Measurements from ENCODE around the gene SEC14L6.

The SEC14L6 gene

GRCh38 chr22:30531651-30532608, 14.6 kb downstream of the SEC14L6 start:
- DNase-seq, result no peak

- DNase-seq, result no peak
Measured at GRCh38 chr22:30526656-30527055, 19.9 kb downstream of the SEC14L6 start.

- no peak for DNase-seq
Measured at GRCh38 chr22:30523646-30524489, 22.7 kb downstream of the SEC14L6 start.

- no peak for DNase-seq
Measured at GRCh38 chr22:30521368-30522156, 25.0 kb downstream of the SEC14L6 start.

- no peak for DNase-seq
Measured at GRCh38 chr22:30519842-30520425, 26.6 kb downstream of the SEC14L6 start.

GRCh38 chr22:30516731-30517130, 29.8 kb downstream of the SEC14L6 start:
- DNase-seq, result no peak

- DNase-seq, result no peak
Measured at GRCh38 chr22:30516273-30516672, 30.3 kb downstream of the SEC14L6 start.

- DNase-seq, result no peak
Measured at GRCh38 chr22:30514252-30514651, 32.3 kb downstream of the SEC14L6 start.

GRCh38 chr22:30513462-30513861, 33.1 kb downstream of the SEC14L6 start:
- no peak for DNase-seq

- no peak for DNase-seq
Measured at GRCh38 chr22:30511911-30512310, 34.6 kb downstream of the SEC14L6 start.

GRCh38 chr22:30511109-30511508, 35.4 kb downstream of the SEC14L6 start:
- no peak for DNase-seq

- DNase-seq, result no peak
Measured at GRCh38 chr22:30508216-30508615, 38.3 kb downstream of the SEC14L6 start.

- no peak for DNase-seq
Measured at GRCh38 chr22:30507670-30508069, 38.9 kb downstream of the SEC14L6 start.

- no peak for DNase-seq
Measured at GRCh38 chr22:30506507-30506968, 40.0 kb downstream of the SEC14L6 start.

- DNase-seq, result no peak
Measured at GRCh38 chr22:30503551-30503950, 43.0 kb downstream of the SEC14L6 start.

GRCh38 chr22:30502911-30503310, 43.6 kb downstream of the SEC14L6 start:
- no peak for DNase-seq

- DNase-seq, result no peak
Measured at GRCh38 chr22:30502153-30502552, 44.4 kb downstream of the SEC14L6 start.

GRCh38 chr22:30500628-30501027, 45.9 kb downstream of the SEC14L6 start:
- no peak for DNase-seq

- DNase-seq, result no peak
Measured at GRCh38 chr22:30497466-30498150, 48.9 kb downstream of the SEC14L6 start.

- DNase-seq, result no peak
Measured at GRCh38 chr22:30495041-30495784, 51.3 kb downstream of the SEC14L6 start.

GRCh38 chr22:30492144-30492543, 54.4 kb downstream of the SEC14L6 start:
- DNase-seq, result no peak

Data from midbrain (tissue), 1 donor.